ENCODE results near the gene P2RY4. TPM values are rescaled to one million over a fixed set of nuclear protein-coding genes. Genes with fewer than 3 reads are reported as not detected.

P2RY4 gene
- total RNA-seq, 3 donors from 2014 or later: 0.33 to 1.3 (median 0.64) TPM

- no peaks in the 10 kb centered on the region for H3K36me3 ChIP-seq
- no peaks in the 10 kb centered on the region for H3K9me3 ChIP-seq
- intact Hi-C loops (cut with DNase I; ENCODE audit: low total_unique reads): no loop called here
- H3K4me1 ChIP-seq: no peaks in the 10 kb centered on the region
- TF ChIP-seq POLR2AphosphoS5 (IDR thresholded peaks at IDR 0.05) (no peak), POLR2A (IDR thresholded peaks at IDR 0.05) (no peak)
- TF ChIP-seq, protein P1, sequence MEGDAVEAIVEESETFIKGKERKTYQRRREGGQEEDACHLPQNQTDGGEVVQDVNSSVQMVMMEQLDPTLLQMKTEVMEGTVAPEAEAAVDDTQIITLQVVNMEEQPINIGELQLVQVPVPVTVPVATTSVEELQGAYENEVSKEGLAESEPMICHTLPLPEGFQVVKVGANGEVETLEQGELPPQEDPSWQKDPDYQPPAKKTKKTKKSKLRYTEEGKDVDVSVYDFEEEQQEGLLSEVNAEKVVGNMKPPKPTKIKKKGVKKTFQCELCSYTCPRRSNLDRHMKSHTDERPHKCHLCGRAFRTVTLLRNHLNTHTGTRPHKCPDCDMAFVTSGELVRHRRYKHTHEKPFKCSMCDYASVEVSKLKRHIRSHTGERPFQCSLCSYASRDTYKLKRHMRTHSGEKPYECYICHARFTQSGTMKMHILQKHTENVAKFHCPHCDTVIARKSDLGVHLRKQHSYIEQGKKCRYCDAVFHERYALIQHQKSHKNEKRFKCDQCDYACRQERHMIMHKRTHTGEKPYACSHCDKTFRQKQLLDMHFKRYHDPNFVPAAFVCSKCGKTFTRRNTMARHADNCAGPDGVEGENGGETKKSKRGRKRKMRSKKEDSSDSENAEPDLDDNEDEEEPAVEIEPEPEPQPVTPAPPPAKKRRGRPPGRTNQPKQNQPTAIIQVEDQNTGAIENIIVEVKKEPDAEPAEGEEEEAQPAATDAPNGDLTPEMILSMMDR (IDR thresholded peaks at IDR 0.05): no peak
- H3K27ac ChIP-seq: no peak overlapping the region
- no peak for DNase-seq (ENCODE audit: low spot score in 2 of 2)
- no peak overlapping the region for H3K4me3 ChIP-seq
- H3K27me3 ChIP-seq: peaks cover 0 to 51% of the 10 kb centered on the region in 2 donors
Observed at GRCh38 chrX:70241501-70241900, 18.5 kb downstream of the P2RY4 start.

- TF ChIP-seq, protein P1 (IDR thresholded peaks at IDR 0.05): no peak
- no peak for TF ChIP-seq POLR2A (IDR thresholded peaks at IDR 0.05)
- TF ChIP-seq POLR2AphosphoS5 (IDR thresholded peaks at IDR 0.05): no peak
- Histone ChIP-seq H3K27me3 (peaks cover 0 to 54% of the 10 kb centered on the region in 2 donors), H3K27ac (no peak overlapping the region), H3K9me3 (no peaks in the 10 kb centered on the region), H3K36me3 (no peaks in the 10 kb centered on the region), H3K4me3 (no peak overlapping the region), H3K4me1 (no peaks in the 10 kb centered on the region)
- DNase-seq (ENCODE audit: low spot score in 2 of 2): no peak
- intact Hi-C loops (cut with DNase I; ENCODE audit: low total_unique reads): no loop called here
Observed at GRCh38 chrX:70240751-70241150, 19.3 kb downstream of the P2RY4 start.

GRCh38 chrX:70234355-70234754 is 25.6 kb downstream of the P2RY4 start, which contains the start of gene AWAT1:
TSS of gene AWAT1 (plus strand) at chrX:70234655. CDS start at chrX:70234696, 41 bp downstream.
- intact Hi-C loops (cut with DNase I; ENCODE audit: low total_unique reads): no loop called here
- H3K9me3 ChIP-seq: no peaks in the 10 kb centered on the region
- H3K36me3 ChIP-seq: no peaks in the 10 kb centered on the region
- H3K27ac ChIP-seq: no peak within 1 kb of the TSS
- DNase-seq (ENCODE audit: low spot score in 2 of 2): no peak
- H3K4me1 ChIP-seq: no peaks in the 10 kb centered on the region
- no peak within 1 kb of the TSS for H3K4me3 ChIP-seq
- TF ChIP-seq, protein P1 (IDR thresholded peaks at IDR 0.05): no peak
- TF ChIP-seq POLR2A (IDR thresholded peaks at IDR 0.05): no peak
- TF ChIP-seq POLR2AphosphoS5 (IDR thresholded peaks at IDR 0.05): no peak
- H3K27me3 ChIP-seq: peaks cover 0 to 30% of the 10 kb centered on the region in 2 donors

GRCh38 chrX:70231666-70232065 is 28.3 kb downstream of the P2RY4 start:
- intact Hi-C loops (cut with DNase I; ENCODE audit: low total_unique reads): no loop called here
- DNase-seq (ENCODE audit: low spot score in 2 of 2): no peak
- Histone ChIP-seq H3K27me3 (peaks cover 0 to 25% of the 10 kb centered on the region in 2 donors), H3K36me3 (no peaks in the 10 kb centered on the region), H3K4me1 (no peaks in the 10 kb centered on the region), H3K27ac (no peak overlapping the region), H3K9me3 (no peaks in the 10 kb centered on the region), H3K4me3 (no peak overlapping the region)
- TF ChIP-seq POLR2AphosphoS5 (IDR thresholded peaks at IDR 0.05): no peak
- TF ChIP-seq POLR2A (IDR thresholded peaks at IDR 0.05): no peak
- TF ChIP-seq, protein P1 (IDR thresholded peaks at IDR 0.05): no peak

DNA sequence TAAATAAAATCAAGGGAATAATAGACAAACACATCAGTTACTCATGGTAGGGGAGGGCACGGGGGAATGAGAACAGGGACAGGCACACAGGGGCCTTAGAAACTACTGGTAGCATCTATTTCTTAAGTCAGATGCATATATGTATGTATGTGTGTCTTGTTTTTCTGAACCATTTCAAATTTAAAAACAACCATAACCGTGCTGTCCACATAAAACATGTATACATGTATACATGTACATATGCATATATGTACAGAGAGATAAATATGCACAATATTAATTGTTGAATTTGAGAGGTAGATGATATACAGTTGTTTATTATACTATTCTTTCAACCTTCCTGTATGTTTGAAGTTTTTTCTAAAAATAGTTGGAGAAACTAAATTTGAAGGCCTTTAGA is 33.3 kb downstream of the P2RY4 start:
- Histone ChIP-seq H3K4me1 (no peaks in the 10 kb centered on the region), H3K4me3 (no peak overlapping the region), H3K9me3 (no peaks in the 10 kb centered on the region), H3K27ac (no peak overlapping the region), H3K27me3 (peaks cover 0 to 22% of the 10 kb centered on the region in 2 donors), H3K36me3 (no peaks in the 10 kb centered on the region)
- DNase-seq (ENCODE audit: low spot score in 2 of 2): no peak
- TF ChIP-seq POLR2A (IDR thresholded peaks at IDR 0.05): no peak
- TF ChIP-seq POLR2AphosphoS5 (IDR thresholded peaks at IDR 0.05): no peak
- TF ChIP-seq, protein P1 (IDR thresholded peaks at IDR 0.05): no peak
- intact Hi-C loops (cut with DNase I; ENCODE audit: low total_unique reads): no loop called here

Measured in breast epithelium (tissue), 4 donors.